ENCODE measurements around the gene CMKLR1. TPM values are rescaled to one million over a fixed set of nuclear protein-coding genes. Genes with fewer than 3 reads are reported as not detected.

The CMKLR1 gene
- total and polyA plus RNA-seq, 2 donors (not counting 3 experiments of a cell fraction or from before 2014, with no cell fraction given), result 0.61 TPM; not detected in 1

DNA sequence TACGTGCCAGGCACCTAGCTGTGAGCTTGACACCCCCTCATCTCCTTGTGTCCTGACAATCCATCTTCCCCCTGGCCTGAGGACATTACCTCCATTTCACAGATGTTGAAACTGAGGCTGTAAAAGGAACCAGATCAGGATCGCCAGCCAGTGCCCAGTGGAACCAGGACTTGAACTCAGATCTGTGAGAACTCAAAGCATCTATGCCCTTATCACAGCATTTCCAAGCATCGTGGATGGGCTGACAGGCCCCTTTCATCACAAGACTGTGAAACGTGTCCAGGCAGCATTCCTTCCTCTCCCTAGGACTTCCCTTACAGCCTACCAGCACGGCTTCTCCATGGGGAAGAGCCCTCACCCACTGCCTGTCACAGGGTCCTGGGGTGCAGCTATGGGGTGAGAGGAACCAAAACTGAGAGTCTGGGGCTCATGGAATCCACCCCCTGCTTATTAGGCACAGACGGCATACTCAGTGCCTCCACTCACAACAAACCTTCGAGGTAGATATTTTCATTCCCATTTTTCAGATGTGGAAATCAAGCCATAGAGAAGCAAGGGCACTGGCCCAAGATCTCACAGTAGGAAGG lies 26.9 kb downstream of the CMKLR1 start:
- DNase-seq (ENCODE audit: low read depth, low spot score) (no peak), FAIRE-seq (no peak)
- H3K36me3 ChIP-seq (ENCODE audit: control insufficient read depth in 2 of 2, extremely low read depth in 1 of 2, insufficient read depth in 2 of 2, low read length in 2 of 2), result no peaks in the 10 kb centered on the region
- TF ChIP-seq GATA2 (IDR thresholded peaks at IDR 0.05; ENCODE audit: insufficient read depth, insufficient read length, low read depth, low read length) (no peak), EZH2 (IDR thresholded peaks at IDR 0.05; ENCODE audit: borderline replicate concordance, low read depth, low read length, severe bottlenecking) (no peak), POLR2A (IDR thresholded peaks at IDR 0.05; ENCODE audit: low read depth, low read length) (no peak), MYC (IDR thresholded peaks at IDR 0.05; ENCODE audit: low read depth, low read length) (no peak), JUN (IDR thresholded peaks at IDR 0.05; ENCODE audit: borderline replicate concordance, insufficient read depth, insufficient read length, low read depth) (no peak), FOS (IDR thresholded peaks at IDR 0.05; ENCODE audit: borderline replicate concordance, insufficient read depth, low read length) (no peak), POLR2AphosphoS5 (IDR thresholded peaks at IDR 0.05; ENCODE audit: insufficient read depth, low read depth, low read length) (no peak)
- TF ChIP-seq, protein P1, sequence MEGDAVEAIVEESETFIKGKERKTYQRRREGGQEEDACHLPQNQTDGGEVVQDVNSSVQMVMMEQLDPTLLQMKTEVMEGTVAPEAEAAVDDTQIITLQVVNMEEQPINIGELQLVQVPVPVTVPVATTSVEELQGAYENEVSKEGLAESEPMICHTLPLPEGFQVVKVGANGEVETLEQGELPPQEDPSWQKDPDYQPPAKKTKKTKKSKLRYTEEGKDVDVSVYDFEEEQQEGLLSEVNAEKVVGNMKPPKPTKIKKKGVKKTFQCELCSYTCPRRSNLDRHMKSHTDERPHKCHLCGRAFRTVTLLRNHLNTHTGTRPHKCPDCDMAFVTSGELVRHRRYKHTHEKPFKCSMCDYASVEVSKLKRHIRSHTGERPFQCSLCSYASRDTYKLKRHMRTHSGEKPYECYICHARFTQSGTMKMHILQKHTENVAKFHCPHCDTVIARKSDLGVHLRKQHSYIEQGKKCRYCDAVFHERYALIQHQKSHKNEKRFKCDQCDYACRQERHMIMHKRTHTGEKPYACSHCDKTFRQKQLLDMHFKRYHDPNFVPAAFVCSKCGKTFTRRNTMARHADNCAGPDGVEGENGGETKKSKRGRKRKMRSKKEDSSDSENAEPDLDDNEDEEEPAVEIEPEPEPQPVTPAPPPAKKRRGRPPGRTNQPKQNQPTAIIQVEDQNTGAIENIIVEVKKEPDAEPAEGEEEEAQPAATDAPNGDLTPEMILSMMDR (IDR thresholded peaks at IDR 0.05; ENCODE audit: extremely low read depth in 1 of 2, insufficient read depth in 1 of 2, low read depth in 1 of 2, low read length in 2 of 2), result no peak
- TF ChIP-seq, protein P2, sequence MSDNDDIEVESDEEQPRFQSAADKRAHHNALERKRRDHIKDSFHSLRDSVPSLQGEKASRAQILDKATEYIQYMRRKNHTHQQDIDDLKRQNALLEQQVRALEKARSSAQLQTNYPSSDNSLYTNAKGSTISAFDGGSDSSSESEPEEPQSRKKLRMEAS (IDR thresholded peaks at IDR 0.05; ENCODE audit: insufficient read depth, insufficient read length), result no peak
- no peaks in the 10 kb centered on the region for H3K79me2 ChIP-seq (ENCODE audit: control insufficient read depth, insufficient read depth, low read length)
- no peaks in the 10 kb centered on the region for H3K9me1 ChIP-seq (replicated peaks; ENCODE audit: control insufficient read depth, extremely low read depth, insufficient read depth, low read length)
- no peak overlapping the region for H3K4me3 ChIP-seq (replicated peaks in 1 of 3; ENCODE audit: insufficient read depth in 1 of 3, low read depth in 1 of 3, low read length in 3 of 3)
- H2AFZ ChIP-seq (ENCODE audit: low read depth, low read length), result no peak overlapping the region
- ChIA-PET POLR2A (no interaction called here), CTCF (no interaction called here)
- no TSS peak for BruUV-seq (replicated peaks)
- peaks cover 18% of the 10 kb centered on the region for H3K4me1 ChIP-seq (ENCODE audit: control insufficient read depth, extremely low read depth, insufficient read depth, low read length)
- H3K4me2 ChIP-seq (ENCODE audit: insufficient read depth, low read length), result no peak overlapping the region
- no peaks in the 10 kb centered on the region for H4K20me1 ChIP-seq (replicated peaks; ENCODE audit: control insufficient read depth, extremely low read depth, insufficient read depth, low read length)
- intact Hi-C loops (cut with micrococcal nuclease) (no loop called here), dilution Hi-C loops (cut with MboI; ENCODE audit: extremely low pct_ligation_motif_present, low sequenced_read_pairs) (no loop called here)
- H3K9ac ChIP-seq (replicated peaks; ENCODE audit: extremely low read depth, insufficient read depth, low read length), result no peak overlapping the region
- no peaks in the 10 kb centered on the region for H3K9me3 ChIP-seq (replicated peaks; ENCODE audit: control insufficient read depth, insufficient read depth, low read length)
- H3K27me3 ChIP-seq (ENCODE audit: control insufficient read depth in 2 of 2, insufficient read depth in 2 of 2, low read length in 2 of 2), result no peaks in the 10 kb centered on the region
- H3K27ac ChIP-seq (ENCODE audit: insufficient read depth, low read depth, low read length), result no peak overlapping the region
